IPS DF 19.7 (cell line): Measurements from ENCODE around the gene LIN54.
"Not testable (repeated sequence)": the region's sequence is repeated elsewhere in the genome, so short reads cannot be mapped to it uniquely, and the experiment has no call there.

Experiments used
- DNase-seq: peaks from one replicate; pipeline ENCODE4 v3.0.0-alpha.2; 2013; ENCODE audit warnings: low read depth, low spot score

Gene LIN54

DNA sequence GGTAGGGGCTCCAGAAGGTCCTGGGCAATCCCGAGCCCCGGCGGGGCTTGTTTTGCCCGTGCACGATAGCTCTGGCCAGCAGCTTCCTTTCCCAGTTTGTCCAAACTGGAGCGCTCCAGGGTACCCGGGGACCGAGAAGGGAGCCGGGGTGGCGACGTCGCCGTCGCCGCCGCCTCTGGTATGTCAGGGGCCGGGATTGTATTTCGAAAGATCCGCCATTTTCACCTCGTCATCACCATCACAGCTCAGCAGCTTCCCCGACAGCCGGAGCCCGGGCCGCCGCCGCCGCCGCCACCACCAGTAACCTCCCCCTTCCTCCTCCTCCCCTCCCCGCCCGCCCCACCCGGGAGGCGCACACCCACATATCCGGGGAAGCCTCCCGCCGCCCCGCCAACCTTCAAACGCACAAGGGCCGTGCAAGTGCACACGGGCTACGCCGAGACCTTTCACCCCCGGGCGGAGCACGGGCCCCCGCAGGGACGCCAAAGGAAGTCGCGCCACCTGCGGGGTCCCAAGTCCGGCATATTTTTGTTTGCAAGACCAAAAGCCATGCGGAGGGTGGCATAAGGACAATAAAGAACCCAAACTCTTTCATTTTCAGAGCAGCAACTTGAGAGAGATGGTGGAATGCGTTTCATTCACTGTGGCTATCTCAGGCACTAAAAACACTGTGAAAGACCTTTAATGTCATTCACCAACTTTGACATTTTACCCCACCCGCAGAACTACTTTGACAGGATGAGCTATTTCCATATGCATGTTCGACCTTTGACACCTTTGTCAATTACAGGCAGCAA is at the start of gene LIN54:
Gene LIN54, minus strand, starts transcription at position 302 of the 797 bp plus-strand sequence. CDS start 25,979 bp downstream, outside the sequence.
- peak; percentile 12 for DNase-seq

DNA sequence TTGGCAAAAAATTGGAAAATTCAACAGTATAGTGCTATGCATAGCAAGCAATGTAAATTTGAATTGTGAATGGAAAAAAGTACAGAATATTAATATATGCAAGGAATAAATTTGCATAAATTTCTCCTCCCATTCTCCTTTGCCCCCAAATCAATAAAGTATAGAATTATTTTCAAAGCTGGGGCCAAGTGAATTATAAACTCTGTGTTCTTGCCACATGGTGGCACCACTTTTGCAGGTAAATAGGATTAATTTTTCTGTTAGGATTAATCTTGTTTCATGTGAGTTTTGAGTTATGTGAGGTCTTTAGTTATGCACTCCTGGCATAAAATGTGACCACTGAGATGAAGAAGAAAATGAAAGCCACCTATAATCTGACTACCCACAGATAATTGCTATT is 44.3 kb upstream of the LIN54 start:
- DNase-seq, result no peak

GRCh38 chr4:83048781-83049180 is 38.2 kb upstream of the LIN54 start:
- not testable (repeated sequence) for DNase-seq

- no peak for DNase-seq
Observed at GRCh38 chr4:83046693-83047473, 36.3 kb upstream of the LIN54 start.

- no peak for DNase-seq
Observed at GRCh38 chr4:83043801-83044407, 33.3 kb upstream of the LIN54 start.

DNA sequence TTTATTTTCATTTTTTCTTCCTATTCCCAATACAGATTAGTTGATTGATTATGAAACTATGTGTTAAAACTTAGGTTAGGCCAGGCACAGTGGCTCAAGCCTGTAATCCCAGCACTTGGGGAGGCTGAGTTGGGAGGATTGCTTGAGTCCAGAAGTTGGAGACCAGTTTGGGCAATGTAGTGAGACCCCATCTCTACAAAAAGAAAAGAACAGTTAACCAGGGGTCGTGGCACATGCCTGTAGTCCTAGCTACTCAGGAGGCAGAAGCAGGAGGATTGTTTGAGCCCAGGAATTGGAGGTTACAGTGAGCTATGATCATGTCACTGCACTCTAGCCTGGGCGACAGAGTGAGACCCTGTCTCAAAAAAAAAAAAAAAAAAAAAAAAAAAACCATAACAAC is 32.5 kb upstream of the LIN54 start:
- DNase-seq, result not testable (repeated sequence)

DNA sequence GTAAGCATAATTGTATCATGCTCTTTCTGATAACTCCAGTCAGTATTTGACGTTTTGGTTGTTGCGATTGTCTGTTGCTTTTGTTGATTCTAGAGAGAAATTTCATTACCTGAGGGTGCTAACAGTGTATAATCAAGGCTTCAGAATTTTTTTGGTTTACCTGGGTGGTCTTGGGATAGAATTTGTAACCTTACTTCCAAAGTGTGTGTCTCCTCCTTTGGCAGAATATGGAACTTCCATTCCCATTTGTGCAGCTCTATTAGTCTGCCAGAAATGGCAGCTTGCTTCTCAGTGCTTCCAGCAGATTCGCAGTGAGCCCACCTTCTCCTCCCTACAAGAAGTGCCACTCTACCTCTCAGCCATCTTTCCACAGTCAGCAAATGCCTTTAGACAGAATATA is 29.6 kb upstream of the LIN54 start:
- DNase-seq, result no peak

DNA sequence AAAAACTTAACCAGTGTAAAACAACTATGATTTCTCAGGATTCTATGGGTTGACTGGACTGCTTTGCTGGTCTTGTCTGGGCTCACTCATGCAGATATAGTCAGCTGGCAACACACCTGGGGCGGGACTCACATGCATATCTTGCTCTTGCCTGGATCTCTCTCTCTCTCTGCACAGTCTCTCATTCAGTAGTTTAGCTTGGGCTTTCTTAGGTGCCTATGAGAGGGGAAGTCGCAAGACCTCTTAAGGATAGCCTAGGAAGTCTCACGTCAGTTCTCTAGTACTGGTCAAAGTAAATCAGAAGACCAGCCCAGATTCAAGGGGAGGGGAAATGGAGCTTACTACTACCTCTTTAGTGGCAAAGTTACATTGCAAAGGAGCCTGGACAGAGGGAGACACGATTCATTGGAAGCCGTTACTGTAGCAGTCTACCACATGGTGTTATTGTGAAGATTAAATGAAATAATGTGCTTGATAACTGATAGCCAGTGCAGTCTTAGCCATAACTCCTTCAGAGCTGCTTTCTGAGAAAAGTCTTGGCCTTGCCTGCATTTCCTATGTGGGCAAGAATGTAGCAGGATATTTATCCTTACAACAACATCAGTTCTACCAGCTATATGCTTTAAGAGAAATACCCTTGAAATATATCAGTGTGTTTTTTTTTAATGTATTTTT is 26.5 kb upstream of the LIN54 start:
- DNase-seq, result no peak

DNA sequence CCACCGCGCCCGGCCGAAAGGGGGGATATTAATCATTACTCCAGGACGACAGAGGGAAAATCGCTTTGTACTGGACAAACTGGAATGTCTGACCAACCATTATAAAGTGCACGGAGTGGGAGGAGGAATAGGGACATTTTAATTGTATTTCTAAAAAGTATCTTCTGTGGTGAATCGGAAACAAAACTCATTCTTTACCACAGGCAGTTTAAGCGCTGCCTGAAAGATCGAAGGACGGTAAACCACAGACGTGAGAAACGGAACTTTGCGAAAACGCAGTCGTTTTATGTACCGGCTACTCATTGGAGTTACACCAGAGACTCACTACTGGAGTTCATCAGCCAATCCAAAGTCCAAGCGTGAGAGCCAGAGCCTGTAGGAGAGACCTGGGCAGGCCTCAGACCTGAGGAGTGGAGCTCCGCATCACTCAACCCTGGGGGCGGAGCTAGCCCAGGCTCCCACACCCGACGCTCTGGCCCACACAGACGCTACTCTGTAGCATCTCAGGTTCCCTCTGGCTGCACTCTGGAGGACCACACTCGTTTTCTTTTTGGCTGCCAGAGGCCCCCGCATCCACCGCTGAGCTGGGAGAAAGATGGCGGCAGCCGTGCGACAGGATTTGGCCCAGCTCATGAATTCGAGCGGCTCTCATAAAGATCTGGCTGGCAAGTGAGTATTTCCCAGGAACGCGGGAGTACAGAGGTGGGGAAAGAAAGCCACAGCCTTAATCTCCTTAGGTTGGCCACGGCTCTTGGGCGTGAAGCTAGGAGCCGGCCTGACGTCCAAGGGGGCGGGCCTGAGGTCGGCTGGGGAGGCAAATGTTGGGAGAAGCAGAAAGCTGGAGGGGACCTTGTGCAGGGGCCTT is 24.2 kb upstream of the LIN54 start, which contains the start of gene COPS4:
Gene COPS4, plus strand, starts transcription at position 554 of the 865 bp plus-strand sequence. Its CDS starts 42 bp downstream, at position 596.
- peak; percentile 99 for DNase-seq

GRCh38 chr4:83029688-83030087 is 19.1 kb upstream of the LIN54 start:
- DNase-seq, result no peak

GRCh38 chr4:83028976-83029375 is 18.4 kb upstream of the LIN54 start:
- no peak for DNase-seq

DNA sequence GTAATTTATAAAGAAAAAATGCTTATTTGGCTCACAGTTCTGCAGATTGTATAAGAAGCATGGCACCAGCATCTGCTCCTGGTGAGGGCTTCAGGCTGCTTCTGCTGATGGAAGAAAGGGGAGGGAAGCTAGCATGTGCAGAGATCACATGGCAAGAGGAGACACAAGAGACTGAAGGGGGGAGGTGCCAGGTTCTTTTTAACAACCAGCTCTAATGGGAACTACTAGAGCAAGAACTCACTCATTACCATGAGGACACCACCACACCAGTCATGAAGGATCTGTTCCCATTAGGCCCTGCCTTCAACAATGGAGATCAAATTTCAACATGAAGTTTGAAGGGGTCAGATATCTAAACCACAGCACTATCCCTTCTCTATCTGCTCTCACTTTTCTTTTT is 14.9 kb upstream of the LIN54 start:
- DNase-seq, result no peak

- DNase-seq, result no peak
Observed at GRCh38 chr4:83024233-83024632, 13.6 kb upstream of the LIN54 start.

DNA sequence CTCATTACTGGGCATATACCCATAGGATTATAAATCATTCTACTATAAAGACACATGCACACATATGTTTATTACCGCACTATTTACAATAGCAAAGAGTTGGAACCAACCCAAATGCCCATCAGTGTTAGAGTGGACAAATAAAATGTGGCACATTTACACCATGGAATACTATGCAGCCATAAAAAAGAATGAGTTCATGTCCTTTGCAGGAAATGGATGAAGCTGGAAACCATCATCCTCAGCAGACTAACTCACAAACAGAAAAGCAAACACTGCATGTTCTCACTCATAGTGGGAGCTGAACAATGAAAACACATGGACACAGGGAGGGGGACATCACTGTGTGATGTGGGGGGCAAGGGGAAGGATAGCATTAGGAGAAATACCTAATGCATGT is 13.0 kb upstream of the LIN54 start:
- not testable (repeated sequence) for DNase-seq

DNA sequence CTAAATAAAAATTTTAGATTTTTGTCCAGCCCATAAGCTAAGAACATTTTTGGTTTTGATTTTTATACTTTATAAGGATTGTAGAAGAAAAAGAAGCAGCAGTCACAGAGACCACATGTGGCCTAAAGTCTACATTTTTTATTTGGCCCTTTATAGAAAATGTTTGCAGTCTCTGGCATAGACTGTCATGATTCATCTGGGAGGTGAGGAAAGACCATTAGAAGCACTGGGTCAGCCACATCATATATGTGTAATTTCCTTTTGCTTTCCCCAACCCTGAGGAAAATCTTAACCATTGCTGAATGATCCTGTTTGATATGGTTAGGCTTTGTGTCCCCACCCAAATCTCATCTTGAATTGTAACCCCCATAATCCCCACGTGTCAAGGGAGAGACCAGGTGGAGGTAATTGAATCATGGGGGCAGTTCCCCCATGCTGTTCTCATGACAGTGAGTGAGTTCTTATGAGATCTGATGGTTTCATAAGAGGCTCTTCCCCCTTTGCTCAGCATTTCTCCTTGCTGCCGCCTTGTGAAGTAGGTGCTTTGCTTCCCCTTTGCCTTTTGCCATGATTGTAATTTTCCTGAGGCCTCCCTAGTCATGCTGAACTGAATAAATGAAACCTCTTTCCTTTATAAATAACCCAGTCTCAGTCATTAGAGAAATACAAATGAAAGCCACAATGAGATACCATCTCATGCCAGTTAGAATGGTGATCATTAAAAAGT is 12.3 kb upstream of the LIN54 start:
- DNase-seq, result no peak

GRCh38 chr4:83019794-83020494 is 9.3 kb upstream of the LIN54 start:
- DNase-seq, result no peak

DNA sequence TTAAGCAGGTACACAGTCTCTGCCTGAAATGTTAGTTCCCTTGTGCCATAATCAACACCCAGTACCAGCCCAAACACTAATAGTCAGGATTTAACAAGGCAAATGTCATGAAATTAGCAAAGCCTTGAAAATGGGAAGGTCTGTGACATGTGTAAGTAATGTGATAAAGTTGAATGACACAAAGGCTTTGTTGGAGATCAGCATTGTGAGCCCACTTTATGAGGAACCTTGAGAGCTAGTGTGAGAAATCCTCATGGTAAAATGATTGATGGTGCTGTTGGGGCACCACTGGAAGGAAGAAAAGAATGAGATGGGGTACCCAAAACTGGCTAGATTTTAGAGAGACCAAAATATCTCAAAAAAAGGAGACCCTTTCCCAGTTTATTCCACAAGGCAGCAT is 3.3 kb upstream of the LIN54 start:
- no peak for DNase-seq

- no peak for DNase-seq
Observed at GRCh38 chr4:83013420-83013867, 2.8 kb upstream of the LIN54 start.

GRCh38 chr4:83012687-83013419 is 2.2 kb upstream of the LIN54 start:
- DNase-seq, result peak; percentile 94
